ENCODE data around the gene TTYH2.

GRCh38 chr17:74182041-74182723 lies 31.2 kb upstream of the TTYH2 start:
- TF ChIP-seq CTCF (IDR thresholded peaks at IDR 0.05) (no peak), EZH2 (IDR thresholded peaks at IDR 0.05; ENCODE audit: borderline replicate concordance, insufficient read depth, low read depth, low read length, poor library complexity, severe bottlenecking) (no peak)
